GM23338 (cell line): ENCODE data around the gene EFNA4.

ENCODE experiments used
- CREB1 ChIP-seq: fragments of 250-450 bp; sonication (Bioruptor Pico); IDR thresholded peaks from 2 replicates; pipeline ENCODE4 v1.5.0; 2020; ENCODE audit warnings: low read depth, mild to moderate bottlenecking, moderate library complexity
- CTCF ChIP-seq, 2 experiments: fragments of 200-600 bp in 1 of 2; sonication (generic) in 1 of 2; conservative IDR thresholded peaks; 2 replicates each; pipeline versions ENCODE4 v1.5.1 to v1.6.1; 2016 to 2017; ENCODE audit warnings: antibody characterized with exemption in 2 of 2, low read depth in 2 of 2, mild to moderate bottlenecking in 2 of 2, moderate library complexity in 1 of 2
- ETS1 ChIP-seq: IDR thresholded peaks from 2 replicates; pipeline ENCODE4 v1.6.1; 2016; ENCODE audit warnings: antibody characterized with exemption
- EZH2 ChIP-seq: fragments of 200-600 bp; sonication (generic); IDR thresholded peaks from one replicate; pipeline ENCODE4 v1.8.0; 2017; ENCODE audit warnings: antibody characterized with exemption, mild to moderate bottlenecking, low read depth; ENCODE audit not compliant: unreplicated experiment
- EZH2phosphoT487 ChIP-seq: fragments of 200-600 bp; sonication (generic); IDR thresholded peaks from one replicate; pipeline ENCODE4 v1.8.1; 2018; ENCODE audit warnings: antibody characterized with exemption; ENCODE audit not compliant: unreplicated experiment
- JUNB ChIP-seq: IDR thresholded peaks from one replicate; pipeline ENCODE4 v1.6.1; 2016; ENCODE audit warnings: antibody characterized with exemption; ENCODE audit not compliant: unreplicated experiment
- NANOG ChIP-seq: IDR thresholded peaks from 2 replicates; pipeline ENCODE4 v1.6.1; 2016; ENCODE audit warnings: antibody characterized with exemption, borderline replicate concordance
- POLR2AphosphoS5 ChIP-seq: IDR thresholded peaks from 2 replicates; pipeline ENCODE4 v1.6.1; 2016; ENCODE audit warnings: antibody characterized with exemption, low read depth
- REST ChIP-seq: IDR thresholded peaks from one replicate; pipeline ENCODE4 v1.6.1; 2018; ENCODE audit warnings: antibody characterized with exemption; ENCODE audit not compliant: unreplicated experiment

- TF ChIP-seq EZH2 (no peak), CTCF (conservative IDR thresholded peaks at IDR 0.05; ENCODE audit: low read depth in 2 of 2) (no peak), REST (no peak), CREB1 (no peak), POLR2AphosphoS5 (no peak), JUNB (no peak), EZH2phosphoT487 (no peak), NANOG (no peak), ETS1 (no peak)
Measured at GRCh38 chr1:155106862-155107261, 43.3 kb downstream of the EFNA4 start.
